Ovary (tissue), 9 donors: Measurements from ENCODE around the gene PRR14L. TPM values are rescaled to one million over a fixed set of nuclear protein-coding genes. Genes with fewer than 3 reads are reported as not detected.
"Not testable (repeated sequence)": the region's sequence is repeated elsewhere in the genome, so short reads cannot be mapped to it uniquely, and the experiment has no call there.

Source experiments
- DNase-seq, 5 donors: peaks; one replicate each; pipeline ENCODE4 v3.0.0-alpha.2; 2019 to 2020
- H3K27ac ChIP-seq, 2 donors: fragments of 200-600 bp; one replicate each; pipeline versions ENCODE4 v1.5.1 to v1.8.0; 2019 to 2022
- H3K27me3 ChIP-seq: fragments of 200-600 bp; one replicate; pipeline ENCODE4 v1.8.0; 2022
- H3K36me3 ChIP-seq: fragments of 200-600 bp; sonication (generic); one replicate; pipeline ENCODE4 v1.5.1; 2019
- H3K4me1 ChIP-seq: one replicate; pipeline ENCODE4 v1.8.1; 2013; ENCODE audit warnings: mild to moderate bottlenecking, moderate library complexity; ENCODE audit not compliant: insufficient read depth
- H3K4me3 ChIP-seq: fragments of 200-600 bp; sonication (generic); one replicate; pipeline ENCODE4 v1.5.1; 2017
- H3K9me3 ChIP-seq, 2 donors: fragments of 200-600 bp in 1 of 2; sonication (generic) in 1 of 2; one replicate each; pipeline versions ENCODE4 v1.5.1 to v1.8.1; 2013 to 2019; ENCODE audit warnings: mild to moderate bottlenecking in 1 of 2, moderate library complexity in 1 of 2
- CTCF ChIP-seq, 3 donors: fragments of 450-650 bp in 2 of 3; fragments of 200-600 bp in 1 of 3; IDR thresholded peaks; one replicate each; pipeline versions ENCODE4 v1.5.1 to v1.8.0; 2016 to 2022; ENCODE audit warnings: antibody characterized with exemption in 3 of 3, mild to moderate bottlenecking in 1 of 3
- EP300 ChIP-seq: sonication (generic); formaldehyde crosslinking; IDR thresholded peaks from one replicate; pipeline ENCODE4 v1.6.1; 2017; ENCODE audit warnings: antibody characterized with exemption
- POLR2A ChIP-seq: fragments of 450-650 bp; IDR thresholded peaks from one replicate; pipeline ENCODE4 v1.6.1; 2017; ENCODE audit warnings: antibody characterized with exemption, mild to moderate bottlenecking, moderate library complexity
- WGBS, 3 donors: extraction: QIAGEN DNeasy Blood & Tissue Kit in 1 of 3; methylation state at CpG; one replicate each; pipeline versions ENCODE4 v1.1.5 to v1.1.7; 2013 to 2017; 5-methylcytosine and 5-hydroxymethylcytosine counted together
- intact Hi-C, 4 donors: fragments of 100-400 bp; cut with DNase I; formaldehyde crosslinking; loops; one replicate each; pipeline versions ENCODE4 v1.11.0 to v1.15.1; 2022 to 2023
- polyA plus RNA-seq, 2 donors: library from polyadenylated mRNA; stranded (reverse); fragments of 200-250 nt in 1 of 2; fragments of 350-450 nt in 1 of 2; fragmentation: Illumina TruSeq in 1 of 2; extraction: RNeasy Lipid Tissue Mini Kit (QIAGEN cat#74804) in 1 of 2; gene quantifications; one replicate each; pipeline ENCODE4 v1.2.3, GENCODE V29; 2013 to 2014
- total RNA-seq, 7 donors: library from RNA; depleted of rRNA in 2 of 7; stranded (reverse); fragments of >200 nt in 2 of 7; fragmentation: NEBNext Ultra II Directional in 3 of 7; extraction: Animal tissue kit (Norgen Biotek cat#: 25700) in 3 of 7; gene quantifications; one replicate each; pipeline versions ENCODE4 v1.1.0 to v1.2.4, GENCODE V29; 2016 to 2023
- donor health status: DM: no; HTN: no; CAD: no; lungs with moderate emphysema.
- donor health status: DM: no; HTN: no; CAD: no.
- donor health status: Bipolar disorder and iron deficiency.
- donor health status: DM: yes; HTN: yes; CAD: no.
- donor health status: DM: no; HTN: no; CAD: no.
- donor health status: DM: yes; HTN: yes; CAD: no.

The PRR14L gene
- total and polyA plus RNA-seq, 9 donors, result 6.3 to 52.0 (median 43.4) TPM

DNA sequence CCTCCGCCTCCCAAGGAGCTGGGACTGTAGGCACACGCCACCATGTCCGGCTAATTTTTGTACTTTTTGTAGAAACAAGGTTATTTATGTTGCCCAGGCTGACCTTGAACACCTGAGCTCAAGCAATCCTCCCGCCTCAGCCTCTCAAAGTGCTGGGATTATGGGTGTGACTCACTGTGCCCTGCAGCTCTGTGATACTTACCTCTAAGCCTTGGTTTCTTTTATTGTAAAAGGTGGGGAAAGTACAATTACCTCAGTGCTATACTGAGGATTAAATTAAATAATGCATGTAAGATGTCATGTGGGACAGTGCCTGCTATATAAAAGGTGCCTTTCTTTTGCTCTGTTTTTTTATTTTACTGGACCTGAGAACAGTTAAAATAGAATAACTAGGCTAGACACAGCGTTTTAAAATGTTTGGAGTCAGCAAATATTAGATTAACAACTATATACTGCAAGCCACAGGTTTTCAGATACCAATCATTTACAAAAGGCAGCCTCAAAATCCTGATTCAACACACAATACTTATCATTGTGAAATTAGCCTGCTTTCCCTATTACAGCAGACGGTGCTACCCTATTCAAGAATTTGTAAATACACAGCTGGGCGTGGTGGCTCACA, 30.0 kb downstream of the PRR14L start:
- no peaks in the 10 kb centered on the region for H3K27me3 ChIP-seq
- no peak overlapping the region for H3K4me3 ChIP-seq
- no peaks in the 10 kb centered on the region for H3K36me3 ChIP-seq
- intact Hi-C loops, result no loop called here
- 88 to 91% (median 90%) methylated on average over 7 of the region's 7 CpGs for WGBS, 3 donors
- no peak overlapping the region for H3K27ac ChIP-seq
- TF ChIP-seq EP300 (no peak), POLR2A (no peak), CTCF (IDR thresholded peaks at IDR 0.05) (no peak)
- DNase-seq, result no peak
- H3K9me3 ChIP-seq, result no peaks in the 10 kb centered on the region
- no peaks in the 10 kb centered on the region for H3K4me1 ChIP-seq

GRCh38 chr22:31715147-31715778, 34.7 kb downstream of the PRR14L start:
- intact Hi-C loops, result no loop called here
- H3K4me3 ChIP-seq, result no peak overlapping the region
- H3K27me3 ChIP-seq, result no peaks in the 10 kb centered on the region
- H3K27ac ChIP-seq, result no peak overlapping the region
- no peak for DNase-seq
- no peaks in the 10 kb centered on the region for H3K36me3 ChIP-seq
- WGBS, 3 donors, result 46 to 62% (median 50%) methylated on average over 5 of the region's 5 CpGs
- no peak for TF ChIP-seq CTCF (IDR thresholded peaks at IDR 0.05)
- TF ChIP-seq EP300, result no peak
- no peak for TF ChIP-seq POLR2A
- H3K4me1 ChIP-seq, result no peaks in the 10 kb centered on the region
- no peaks in the 10 kb centered on the region for H3K9me3 ChIP-seq

DNA sequence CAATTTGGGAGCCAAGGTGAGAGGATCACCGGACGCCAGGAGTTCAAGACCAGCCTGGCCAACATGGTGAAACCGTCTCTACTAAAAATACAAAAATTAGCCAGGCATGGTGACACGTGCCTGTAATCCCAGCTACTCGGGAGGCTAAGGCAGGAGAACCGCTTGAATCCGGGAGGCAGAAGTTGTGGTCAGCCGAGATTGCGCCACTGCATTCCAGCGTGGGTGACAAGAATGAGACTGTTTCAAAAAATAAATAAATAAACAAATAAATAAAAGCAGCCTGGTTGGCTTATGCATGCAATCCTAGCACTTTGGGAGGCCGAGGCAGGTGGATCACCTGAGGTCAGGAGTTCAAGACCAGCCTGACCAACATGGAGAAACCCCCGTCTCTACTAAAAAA, 38.7 kb downstream of the PRR14L start:
- H3K4me3 ChIP-seq, H3K27ac ChIP-seq, DNase-seq, H3K9me3 ChIP-seq, H3K27me3 ChIP-seq, H3K36me3 ChIP-seq, H3K4me1 ChIP-seq, intact Hi-C loops: not testable (repeated sequence)
- 88 to 93% (median 93%) methylated on average over 12 of the region's 12 CpGs for WGBS, 3 donors

- intact Hi-C loops, result no loop called here
- 80 to 88% (median 86%) methylated on average over 8 of the region's 8 CpGs for WGBS, 3 donors
- Histone ChIP-seq H3K4me3 (no peak overlapping the region), H3K27me3 (no peaks in the 10 kb centered on the region), H3K9me3 (no peaks in the 10 kb centered on the region), H3K4me1 (no peaks in the 10 kb centered on the region), H3K27ac (no peak overlapping the region), H3K36me3 (no peaks in the 10 kb centered on the region)
- TF ChIP-seq CTCF (IDR thresholded peaks at IDR 0.05) (no peak), POLR2A (no peak), EP300 (no peak)
- DNase-seq, result no peak
Measured at GRCh38 chr22:31707519-31707918, 42.4 kb downstream of the PRR14L start.

DNA sequence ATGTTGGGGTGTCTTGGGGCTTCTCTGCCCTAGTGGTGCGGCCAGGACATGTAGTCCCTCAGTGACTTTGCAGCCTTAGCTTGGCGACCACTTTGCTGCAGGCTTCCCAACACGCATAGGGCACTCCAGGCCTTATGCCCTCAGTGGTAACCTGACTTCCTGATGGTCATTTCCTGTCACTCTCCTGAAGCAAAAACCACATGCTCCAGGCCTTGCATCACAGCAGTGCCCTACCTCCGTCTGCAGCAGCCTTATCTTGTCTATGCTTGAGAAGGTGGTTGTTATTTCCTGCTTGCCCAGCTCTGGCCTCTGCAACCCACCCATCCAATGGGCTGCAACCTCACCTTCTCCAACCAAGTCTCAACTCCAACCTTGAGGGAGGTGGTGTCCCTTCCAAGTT, 54.5 kb downstream of the PRR14L start:
- no peak overlapping the region for H3K27ac ChIP-seq
- H3K36me3 ChIP-seq, result no peaks in the 10 kb centered on the region
- no peaks in the 10 kb centered on the region for H3K27me3 ChIP-seq
- no peak overlapping the region for H3K4me3 ChIP-seq
- WGBS, 3 donors, result 89 to 94% (median 90%) methylated on average over 4 of the region's 4 CpGs
- DNase-seq, result no peak
- no peaks in the 10 kb centered on the region for H3K4me1 ChIP-seq
- intact Hi-C loops, result no loop called here
- H3K9me3 ChIP-seq, result no peaks in the 10 kb centered on the region
- TF ChIP-seq EP300, result no peak

GRCh38 chr22:31694046-31694445, 55.9 kb downstream of the PRR14L start:
- H3K36me3 ChIP-seq, H3K27ac ChIP-seq, H3K9me3 ChIP-seq, H3K4me3 ChIP-seq, H3K27me3 ChIP-seq, intact Hi-C loops, H3K4me1 ChIP-seq, DNase-seq: not testable (repeated sequence)
- WGBS, 3 donors, result 96 to 98% (median 97%) methylated on average over 11 of the region's 11 CpGs
